ENCODE results near the gene SOCS3. TPM values are rescaled to one million over a fixed set of nuclear protein-coding genes. Genes with fewer than 3 reads are reported as not detected.

Gene SOCS3
- total RNA-seq, 1 experiment from 2014 or later: 11.3 TPM

DNA sequence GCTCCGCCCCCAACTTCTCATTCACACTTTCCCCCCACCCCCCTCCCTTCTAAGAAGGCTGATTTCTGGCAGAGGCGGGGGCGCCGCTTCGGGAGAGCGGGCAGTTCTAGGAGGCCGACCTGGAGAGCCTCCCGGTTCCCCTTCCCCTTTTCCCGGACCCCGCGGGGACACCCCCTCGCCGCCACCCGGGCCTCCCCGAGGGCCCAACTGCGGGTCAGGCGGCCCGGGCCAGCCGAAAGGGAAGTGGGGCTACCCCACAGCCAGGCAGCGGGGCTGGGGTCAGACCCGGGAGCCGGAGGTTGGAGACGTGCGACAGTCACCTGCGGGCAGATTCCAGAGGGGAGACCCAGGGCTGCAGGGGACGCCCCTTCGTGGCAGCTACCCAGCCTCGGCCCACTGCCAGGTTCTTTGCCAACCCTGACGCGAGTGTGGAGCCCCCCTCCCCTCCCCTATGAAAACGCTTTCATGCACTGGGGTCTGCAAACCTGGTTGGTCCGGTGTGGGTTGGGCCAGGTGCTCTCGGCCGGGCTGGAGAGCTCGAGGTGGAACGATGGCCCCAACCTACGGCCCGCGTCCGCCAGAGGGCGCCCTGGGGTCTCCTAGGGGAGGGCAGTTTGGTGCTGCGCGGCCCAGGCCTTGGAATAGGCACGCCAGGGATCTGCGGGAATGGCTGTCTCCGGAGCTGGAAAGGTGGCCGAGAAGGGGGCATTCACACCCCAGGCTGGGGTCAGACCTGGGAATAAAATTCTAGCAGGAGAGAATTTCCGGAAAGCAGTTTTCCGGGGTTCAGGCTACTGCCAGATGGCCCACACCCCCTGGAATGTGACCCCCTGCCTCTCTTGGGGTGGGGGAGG lies 721 bp upstream of the SOCS3 start:
- Histone ChIP-seq H3K27me3 (replicated peaks; ENCODE audit: control insufficient read depth, insufficient read depth, low read length) (no peaks in the 10 kb centered on the region), H3K4me1 (peaks cover 53% of the 10 kb centered on the region), H3K9me3 (no peaks in the 10 kb centered on the region), H3K36me3 (ENCODE audit: control insufficient read depth, insufficient read depth, low read length) (no peaks in the 10 kb centered on the region; the same call in 1 of the 2 replicates), H3K4me3 (ENCODE audit: low read depth, low read length) (peak overlapping the region; percentile 71)
- ChIA-PET POLR2A (interaction anchor here (0.5 to 1.6 kb wide), 7 partner anchors 21 to 375 kb away, joined by 3 to 13 read pairs (median 4); no protein-coding TSS in a partner anchor), CTCF (interaction anchor here (0.6 to 3.0 kb wide), 18 partner anchors 9 to 1416 kb away, joined by 3 to 57 read pairs (median 4); partner anchors contain the start of genes AFMID, LGALS3BP and TK1)
- peak; percentile 94 to 95 for TF ChIP-seq CTCF (IDR thresholded peaks at IDR 0.05; ENCODE audit: insufficient read depth in 1 of 2, low read depth in 1 of 2, low read length in 1 of 2, severe bottlenecking in 1 of 2, unreplicated experiment in 1 of 2)
- intact Hi-C loops (cut with micrococcal nuclease; ENCODE audit: unreplicated experiment): loop anchor here (1.0 to 2.0 kb wide), 3 partner anchors 18 to 61 kb away; partner anchors contain the start of gene PGS1
- DNase-seq: peak; percentile 96 to 99
- no peaks in the 10 kb centered on the region for H3K27me3 Mint-ChIP-seq (ENCODE audit: insufficient read depth, unreplicated experiment)
- H3K36me3 Mint-ChIP-seq (ENCODE audit: insufficient read depth, unreplicated experiment): peaks cover 44% of the 10 kb centered on the region
- H3K4me3 Mint-ChIP-seq (ENCODE audit: unreplicated experiment): peak overlapping the region; percentile 85
- no peaks in the 10 kb centered on the region for H3K9me3 Mint-ChIP-seq (ENCODE audit: unreplicated experiment)
- BruUV-seq (replicated peaks): no TSS peak
- peak overlapping the region; percentile 91 for H3K27ac Mint-ChIP-seq (ENCODE audit: unreplicated experiment)
- H3K4me1 Mint-ChIP-seq (ENCODE audit: low read depth, unreplicated experiment): peaks cover 38% of the 10 kb centered on the region

DNA sequence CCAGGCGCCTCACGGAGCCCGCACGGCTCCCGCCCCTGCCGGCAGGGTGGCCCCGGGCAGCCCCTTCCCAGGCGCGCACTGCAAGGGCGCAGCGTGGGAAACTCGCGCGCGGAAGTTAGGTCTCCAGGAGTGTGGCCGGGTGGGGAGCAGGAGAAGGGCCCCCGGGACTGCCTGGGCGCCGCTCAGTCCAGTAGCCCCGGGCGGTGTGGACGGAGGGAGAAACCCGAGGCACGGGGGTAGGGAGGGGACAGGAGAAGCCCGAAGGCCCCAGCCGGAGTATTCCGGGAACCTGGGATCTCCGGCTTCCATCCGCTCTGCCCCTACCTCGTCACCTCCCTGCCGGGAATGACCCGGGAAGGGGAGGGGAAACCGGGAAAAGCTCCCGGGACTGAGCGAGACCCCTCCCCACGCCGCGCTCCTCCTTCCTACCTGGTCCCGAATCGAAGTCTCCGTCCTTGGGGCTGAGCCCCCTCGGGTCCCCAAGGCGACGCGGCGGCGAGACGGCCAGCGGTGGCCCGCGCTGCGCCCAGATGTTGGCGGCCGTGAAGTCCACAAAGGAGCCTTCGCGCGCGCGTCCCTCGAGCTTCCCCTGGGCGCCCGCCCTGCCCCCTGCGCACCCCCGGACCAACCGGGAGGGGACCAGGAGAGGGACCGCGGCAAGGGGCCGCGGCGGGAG lies 418 bp downstream of the SOCS3 start:
- intact Hi-C loops (cut with micrococcal nuclease; ENCODE audit: unreplicated experiment): no loop called here
- Histone ChIP-seq H3K9me3 (no peaks in the 10 kb centered on the region), H3K4me3 (ENCODE audit: low read depth, low read length) (peak overlapping the region; percentile 95), H3K27me3 (replicated peaks; ENCODE audit: control insufficient read depth, insufficient read depth, low read length) (no peaks in the 10 kb centered on the region), H3K4me1 (peaks cover 51% of the 10 kb centered on the region), H3K36me3 (ENCODE audit: control insufficient read depth, insufficient read depth, low read length) (no peaks in the 10 kb centered on the region; the same call in 1 of the 2 replicates)
- H3K9me3 Mint-ChIP-seq (ENCODE audit: unreplicated experiment): no peaks in the 10 kb centered on the region
- peaks cover 32% of the 10 kb centered on the region for H3K4me1 Mint-ChIP-seq (ENCODE audit: low read depth, unreplicated experiment)
- no peak for TF ChIP-seq CTCF (IDR thresholded peaks at IDR 0.05; ENCODE audit: insufficient read depth in 1 of 2, low read depth in 1 of 2, low read length in 1 of 2, severe bottlenecking in 1 of 2, unreplicated experiment in 1 of 2)
- H3K4me3 Mint-ChIP-seq (ENCODE audit: unreplicated experiment): peak overlapping the region; percentile 85
- H3K27me3 Mint-ChIP-seq (ENCODE audit: insufficient read depth, unreplicated experiment): no peaks in the 10 kb centered on the region
- CTCF ChIA-PET: interaction anchor here (0.5 to 3.0 kb wide), 4 partner anchors 22 to 233 kb away, joined by 3 to 57 read pairs (median 4); no protein-coding TSS in a partner anchor
- H3K27ac Mint-ChIP-seq (ENCODE audit: unreplicated experiment): peak overlapping the region; percentile 50
- no peak for DNase-seq
- H3K36me3 Mint-ChIP-seq (ENCODE audit: insufficient read depth, unreplicated experiment): peaks cover 48% of the 10 kb centered on the region
- POLR2A ChIA-PET: interaction anchor here (0.5 to 0.9 kb wide), 3 partner anchors 12 to 307 kb away, joined by 3 to 7 read pairs (median 3); no protein-coding TSS in a partner anchor
- BruUV-seq (replicated peaks): no TSS peak

Data from Caco-2 (cell line).